Endothelial cell of umbilical vein (primary cell): ENCODE measurements around the gene SPINT2.

ENCODE experiments used
- EZH2 ChIP-seq: IDR thresholded peaks from 2 replicates; pipeline ENCODE4 v1.6.1; 2012; ENCODE audit warnings: borderline replicate concordance, low read depth, mild to moderate bottlenecking, moderate library complexity, low read length, inconsistent platforms; ENCODE audit not compliant: severe bottlenecking
- POLR2A ChIP-seq: IDR thresholded peaks from 2 replicates; pipeline ENCODE4 v1.6.1; 2012; ENCODE audit warnings: low read depth, mild to moderate bottlenecking, control low read depth, low read length
- TF ChIP-seq, protein P1 (sequence below), 2 donors: IDR thresholded peaks; 1 replicate in 1 of 2; 2 replicates in 1 of 2; pipeline ENCODE4 v1.5.1; 2011; ENCODE audit warnings: low read length in 2 of 2, mild to moderate bottlenecking in 2 of 2, moderate library complexity in 2 of 2, control low read depth in 1 of 2, inconsistent platforms in 1 of 2, low read depth in 1 of 2; ENCODE audit not compliant: insufficient read depth in 1 of 2; ENCODE audit errors: extremely low read depth in 1 of 2
- TF ChIP-seq, protein P2 (sequence below): IDR thresholded peaks from 2 replicates; pipeline ENCODE4 v1.6.1; 2011; ENCODE audit not compliant: insufficient read depth, insufficient read length

DNA sequence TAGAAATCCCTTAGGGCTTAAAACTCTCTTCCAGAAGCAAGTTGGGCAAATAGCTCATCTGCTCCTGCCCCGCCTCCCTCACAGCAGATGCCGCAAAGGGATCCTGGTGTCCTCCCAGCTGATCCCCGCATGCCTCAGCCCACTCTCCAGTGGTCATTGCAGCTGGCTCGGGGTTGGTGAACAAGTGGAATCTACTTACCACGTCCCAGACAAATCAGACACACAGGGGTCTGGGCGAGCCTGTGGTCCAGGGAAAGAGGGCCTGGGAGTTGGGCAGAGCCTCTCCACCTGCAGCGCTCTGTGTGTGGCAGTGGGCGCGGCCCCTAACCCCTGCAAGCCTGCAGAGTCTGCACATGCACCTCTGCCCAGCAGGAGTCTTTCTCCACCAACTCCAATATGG, 28.9 kb downstream of the SPINT2 start:
- no peak for TF ChIP-seq POLR2A
- TF ChIP-seq, protein P1, sequence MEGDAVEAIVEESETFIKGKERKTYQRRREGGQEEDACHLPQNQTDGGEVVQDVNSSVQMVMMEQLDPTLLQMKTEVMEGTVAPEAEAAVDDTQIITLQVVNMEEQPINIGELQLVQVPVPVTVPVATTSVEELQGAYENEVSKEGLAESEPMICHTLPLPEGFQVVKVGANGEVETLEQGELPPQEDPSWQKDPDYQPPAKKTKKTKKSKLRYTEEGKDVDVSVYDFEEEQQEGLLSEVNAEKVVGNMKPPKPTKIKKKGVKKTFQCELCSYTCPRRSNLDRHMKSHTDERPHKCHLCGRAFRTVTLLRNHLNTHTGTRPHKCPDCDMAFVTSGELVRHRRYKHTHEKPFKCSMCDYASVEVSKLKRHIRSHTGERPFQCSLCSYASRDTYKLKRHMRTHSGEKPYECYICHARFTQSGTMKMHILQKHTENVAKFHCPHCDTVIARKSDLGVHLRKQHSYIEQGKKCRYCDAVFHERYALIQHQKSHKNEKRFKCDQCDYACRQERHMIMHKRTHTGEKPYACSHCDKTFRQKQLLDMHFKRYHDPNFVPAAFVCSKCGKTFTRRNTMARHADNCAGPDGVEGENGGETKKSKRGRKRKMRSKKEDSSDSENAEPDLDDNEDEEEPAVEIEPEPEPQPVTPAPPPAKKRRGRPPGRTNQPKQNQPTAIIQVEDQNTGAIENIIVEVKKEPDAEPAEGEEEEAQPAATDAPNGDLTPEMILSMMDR (IDR thresholded peaks at IDR 0.05; ENCODE audit: extremely low read depth in 1 of 2, insufficient read depth in 1 of 2, low read depth in 1 of 2, low read length in 2 of 2): no peak
- TF ChIP-seq, protein P2, sequence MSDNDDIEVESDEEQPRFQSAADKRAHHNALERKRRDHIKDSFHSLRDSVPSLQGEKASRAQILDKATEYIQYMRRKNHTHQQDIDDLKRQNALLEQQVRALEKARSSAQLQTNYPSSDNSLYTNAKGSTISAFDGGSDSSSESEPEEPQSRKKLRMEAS: no peak
- no peak for TF ChIP-seq EZH2
